ENCODE measurements around the gene GPR35. TPM values are rescaled to one million over a fixed set of nuclear protein-coding genes. Genes with fewer than 3 reads are reported as not detected.

GPR35 gene
- total and polyA plus RNA-seq, 2 of the 13 experiments (the other 11 are each of a cell fraction or from before 2014, with no cell fraction given), result 27.1 to 44.2 TPM

GRCh38 chr2:240604291-240604938 is 20.9 kb upstream of the GPR35 start (continued):
- TF ChIP-seq AFF4 (CRISPR knock-in tag; IDR thresholded peaks at IDR 0.05), result no peak
- 0 out of 2 replicates have a peak, but pooled peaks have one; percentile 52 for TF ChIP-seq RNF2 (conservative IDR thresholded peaks at IDR 0.05; ENCODE audit: low read depth)
- TF ChIP-seq ZNF7 (CRISPR knock-in tag; IDR thresholded peaks at IDR 0.05), result no peak
- no peak for TF ChIP-seq THAP9 (CRISPR knock-in tag; IDR thresholded peaks at IDR 0.05; ENCODE audit: borderline replicate concordance)
- TF ChIP-seq ZFP37 (CRISPR knock-in tag; IDR thresholded peaks at IDR 0.05; ENCODE audit: borderline replicate concordance), result peak; percentile 68; the same call in 1 of the 2 replicates
- no peak for TF ChIP-seq FOXM1 (CRISPR knock-in tag; IDR thresholded peaks at IDR 0.05)
- no peak for TF ChIP-seq ZNF776 (CRISPR knock-in tag; IDR thresholded peaks at IDR 0.05)
- no peak; the same call in 1 of the 2 replicates for TF ChIP-seq ZNF747 (CRISPR knock-in tag; IDR thresholded peaks at IDR 0.05; ENCODE audit: borderline replicate concordance)
- TF ChIP-seq SCMH1 (CRISPR knock-in tag; IDR thresholded peaks at IDR 0.05; ENCODE audit: borderline replicate concordance), result no peak
- TF ChIP-seq GPN1 (CRISPR knock-in tag; IDR thresholded peaks at IDR 0.05; ENCODE audit: borderline replicate concordance), result no peak
- no peak for TF ChIP-seq NFE2L2 (IDR thresholded peaks at IDR 0.05; ENCODE audit: low read length)
- peak; percentile 81 to 88 for TF ChIP-seq HMGXB4 (CRISPR knock-in tag; IDR thresholded peaks at IDR 0.05; ENCODE audit: borderline replicate concordance in 1 of 2, low read depth in 1 of 2)
- TF ChIP-seq ZNF207 (IDR thresholded peaks at IDR 0.05; ENCODE audit: borderline replicate concordance), result no peak
- peak; percentile 55; the same call in 1 of the 2 replicates for TF ChIP-seq DNMT1 (CRISPR knock-in tag; IDR thresholded peaks at IDR 0.05)
- TF ChIP-seq ARID2 (CRISPR knock-in tag; IDR thresholded peaks at IDR 0.05; ENCODE audit: borderline replicate concordance), result no peak
- no peak for TF ChIP-seq ZFP36L1 (CRISPR knock-in tag; IDR thresholded peaks at IDR 0.05)
- 0 out of 2 replicates have a peak, but pooled peaks have one; percentile 64 for TF ChIP-seq ZNF598 (CRISPR knock-in tag; IDR thresholded peaks at IDR 0.05; ENCODE audit: borderline replicate concordance)
- 0 out of 2 replicates have a peak, but pooled peaks have one; percentile 46 for TF ChIP-seq ZBTB25 (CRISPR knock-in tag; IDR thresholded peaks at IDR 0.05)
